ENCODE measurements around the gene CDYL.

DNA sequence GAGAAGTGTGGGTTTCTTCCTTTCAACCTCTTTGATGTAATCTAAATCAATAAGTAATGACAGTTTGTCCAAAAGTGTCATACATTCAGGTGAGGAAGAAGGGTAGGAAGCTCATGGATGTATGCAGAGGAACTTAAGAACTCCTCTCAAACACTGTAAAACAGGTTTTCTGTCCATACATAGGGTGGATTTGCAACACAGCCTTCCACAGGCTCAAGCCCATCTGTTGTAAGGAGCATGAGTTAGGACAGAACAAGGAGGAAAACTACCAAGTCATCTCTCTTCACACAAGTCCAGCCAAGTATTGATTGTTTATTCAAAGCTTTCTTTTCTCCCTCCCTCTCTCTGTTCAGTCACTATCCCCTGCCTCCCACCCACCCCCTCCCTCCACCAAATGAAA lies 49.0 kb upstream of the CDYL start:
- TF ChIP-seq POLR2A (IDR thresholded peaks at IDR 0.05; ENCODE audit: low read depth, low read length), result no peak
- no peak for TF ChIP-seq POLR2AphosphoS5 (IDR thresholded peaks at IDR 0.05; ENCODE audit: low read depth, low read length)
